Left lung (tissue), 10 donors: ENCODE results near the gene ZNF471. TPM values are rescaled to one million over a fixed set of nuclear protein-coding genes. Genes with fewer than 3 reads are reported as not detected.

Experiments
- ATAC-seq: fragments of 200-7000 bp; cut with Tn5 transposase; one replicate; pipeline ENCODE4 v1.9.1; 2020; ENCODE audit warnings: moderate library complexity
- DNase-seq, 4 donors: peaks; one replicate each; pipeline ENCODE4 v3.0.0-alpha.2; 2013 to 2020
- H3K27ac ChIP-seq, 2 donors: fragments of 200-600 bp; sonication (generic) in 1 of 2; one replicate each; pipeline versions ENCODE4 v1.5.0 to v1.8.0; 2020 to 2021
- H3K27me3 ChIP-seq, 2 donors: fragments of 200-600 bp; sonication (generic) in 1 of 2; one replicate each; pipeline versions ENCODE4 v1.5.0 to v1.8.0; 2020 to 2021
- H3K36me3 ChIP-seq, 2 donors: fragments of 200-600 bp; sonication (generic) in 1 of 2; one replicate each; pipeline versions ENCODE4 v1.5.0 to v1.8.0; 2020 to 2021
- H3K4me1 ChIP-seq, 2 donors: fragments of 200-600 bp; one replicate each; pipeline ENCODE4 v1.8.0; 2021
- H3K4me3 ChIP-seq, 2 donors: fragments of 200-600 bp; sonication (generic) in 1 of 2; one replicate each; pipeline versions ENCODE4 v1.5.0 to v1.8.0; 2020 to 2021; ENCODE audit warnings: mild to moderate bottlenecking in 1 of 2
- H3K9me3 ChIP-seq, 2 donors: fragments of 200-600 bp; sonication (generic) in 1 of 2; one replicate each; pipeline versions ENCODE4 v1.5.0 to v1.8.0; 2020 to 2021
- CTCF ChIP-seq, 2 donors: fragments of 200-600 bp; sonication (generic) in 1 of 2; IDR thresholded peaks; one replicate each; pipeline versions ENCODE4 v1.5.0 to v1.8.0; 2021; ENCODE audit warnings: antibody characterized with exemption in 2 of 2
- intact Hi-C, 2 donors: fragments of 100-400 bp; cut with DNase I; formaldehyde crosslinking; loops; one replicate each; pipeline versions ENCODE4 v1.11.2 to v1.14.2; 2022
- polyA plus RNA-seq, 6 donors: library from polyadenylated mRNA; unstranded; fragments of 120-200 nt; gene quantifications; one replicate each; pipeline ENCODE4 v1.2.1, GENCODE V29; 2013; ENCODE audit not compliant: insufficient read length in 6 of 6
- total RNA-seq, 2 donors: library from RNA; stranded (reverse); fragmentation: NEBNext Ultra II Directional; extraction: Animal tissue kit (Norgen Biotek cat#: 25700); gene quantifications; one replicate each; pipeline ENCODE4 v1.2.1, GENCODE V29; 2021
- donor health status: DM: no; HTN: yes; CAD: no.
- donor health status: DM: no; HTN: no; CAD: no.

ZNF471 gene
- total and polyA plus RNA-seq, 8 donors: 2.8 to 47.6 (median 34.3) TPM

- H3K9me3 ChIP-seq: peaks cover 0 to 85% of the 10 kb centered on the region in 2 donors
- intact Hi-C loops: no loop called here
- H3K4me1 ChIP-seq: no peaks in the 10 kb centered on the region
- H3K36me3 ChIP-seq: peaks cover 0 to 2% of the 10 kb centered on the region in 2 donors
- H3K4me3 ChIP-seq: peak overlapping the region; percentile 53 to 60
- peaks cover 0 to 26% of the 10 kb centered on the region in 2 donors for H3K27me3 ChIP-seq
- no peak for TF ChIP-seq CTCF (IDR thresholded peaks at IDR 0.05)
- H3K27ac ChIP-seq: peak overlapping the region; percentile 57
- ATAC-seq: peak; percentile 95
- DNase-seq: peak; percentile 89 to 98 (median 92)
These were observed 30.0 kb upstream of the ZNF471 start for GRCh38 chr19:56477429-56478338.

GRCh38 chr19:56491399-56491798 is 16.3 kb upstream of the ZNF471 start:
- no peak overlapping the region for H3K4me3 ChIP-seq
- H3K9me3 ChIP-seq: peaks cover 0 to 96% of the 10 kb centered on the region in 2 donors
- no peak overlapping the region for H3K27ac ChIP-seq
- intact Hi-C loops: no loop called here
- H3K27me3 ChIP-seq: no peaks in the 10 kb centered on the region
- H3K4me1 ChIP-seq: no peaks in the 10 kb centered on the region
- no peak for TF ChIP-seq CTCF (IDR thresholded peaks at IDR 0.05)
- peaks cover 0 to 14% of the 10 kb centered on the region in 2 donors for H3K36me3 ChIP-seq
- DNase-seq: no peak
- no peak for ATAC-seq

GRCh38 chr19:56504581-56504980 is 3.1 kb upstream of the ZNF471 start:
- ATAC-seq: no peak
- no peak for TF ChIP-seq CTCF (IDR thresholded peaks at IDR 0.05)
- H3K4me1 ChIP-seq: peaks cover 0 to 4% of the 10 kb centered on the region in 2 donors
- intact Hi-C loops: no loop called here
- no peak overlapping the region for H3K4me3 ChIP-seq
- H3K27ac ChIP-seq: no peak overlapping the region
- peaks cover 0 to 81% of the 10 kb centered on the region in 2 donors for H3K9me3 ChIP-seq
- no peaks in the 10 kb centered on the region for H3K27me3 ChIP-seq
- H3K36me3 ChIP-seq: no peaks in the 10 kb centered on the region
- DNase-seq: no peak

GRCh38 chr19:56508290-56508778 is 679 bp downstream of the ZNF471 start:
- no peak for DNase-seq
- ATAC-seq: no peak
- peaks cover 0 to 9% of the 10 kb centered on the region in 2 donors for H3K36me3 ChIP-seq
- H3K9me3 ChIP-seq: peaks cover 0 to 81% of the 10 kb centered on the region in 2 donors
- H3K27me3 ChIP-seq: no peaks in the 10 kb centered on the region
- peaks cover 0 to 4% of the 10 kb centered on the region in 2 donors for H3K4me1 ChIP-seq
- H3K4me3 ChIP-seq: peak overlapping the region; percentile 52 to 58
- peak overlapping the region; percentile 91 to 97 for H3K27ac ChIP-seq
- intact Hi-C loops: no loop called here
- TF ChIP-seq CTCF (IDR thresholded peaks at IDR 0.05): no peak

GRCh38 chr19:56525214-56525860 is 17.7 kb downstream of the ZNF471 start:
- Histone ChIP-seq H3K4me1 (no peaks in the 10 kb centered on the region), H3K9me3 (peaks cover 7 to 100% of the 10 kb centered on the region in 2 donors), H3K4me3 (no peak overlapping the region), H3K27ac (no peak overlapping the region), H3K36me3 (peaks cover 0 to 50% of the 10 kb centered on the region in 2 donors), H3K27me3 (no peaks in the 10 kb centered on the region)
- no peak for TF ChIP-seq CTCF (IDR thresholded peaks at IDR 0.05)
- no peak for ATAC-seq
- no peak for DNase-seq
- intact Hi-C loops: no loop called here
